SK-N-MC (cell line): Measurements from ENCODE around the gene COG5.

Source experiments
- EZH2 ChIP-seq: fragments of 200-600 bp; sonication (generic); IDR thresholded peaks from one replicate; pipeline ENCODE4 v1.6.1; 2017; ENCODE audit warnings: antibody characterized with exemption
- FOXP2 ChIP-seq: optimal IDR thresholded peaks from 2 replicates; pipeline ENCODE3; 2011; ENCODE audit warnings: mild to moderate bottlenecking, moderate library complexity; ENCODE audit not compliant: insufficient read depth; ENCODE audit errors: extremely low read length, control extremely low read depth
- POLR2AphosphoS5 ChIP-seq: IDR thresholded peaks from 2 replicates; pipeline ENCODE4 v1.6.1; 2012; ENCODE audit warnings: mild to moderate bottlenecking, low read depth, low read length, borderline replicate concordance

DNA sequence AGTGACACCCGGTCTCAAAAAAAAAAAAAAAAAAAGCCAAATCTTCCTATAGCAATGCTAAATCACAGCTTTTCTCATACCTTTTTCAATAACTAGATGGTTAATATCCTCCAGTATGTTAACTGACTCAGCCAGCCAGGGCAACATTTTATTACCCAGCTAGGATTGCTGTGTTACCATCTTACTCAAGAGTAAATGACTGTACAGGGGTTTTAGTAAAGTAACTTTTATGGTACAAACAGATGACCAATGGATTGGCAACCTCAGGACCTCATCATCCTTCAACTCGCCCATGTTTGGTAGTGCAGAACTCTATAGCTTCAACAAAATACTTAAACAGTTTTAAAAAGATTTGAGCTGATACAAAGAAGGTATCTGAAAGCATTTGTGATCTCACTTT lies 335.4 kb downstream of the COG5 start:
- no peak for TF ChIP-seq POLR2AphosphoS5
- TF ChIP-seq EZH2, result no peak
- TF ChIP-seq FOXP2, result no peak
